B cell (primary cell): ENCODE measurements around the gene CCL8.

Experiments used
- CTCF ChIP-seq: fragments of 200-600 bp; IDR thresholded peaks from one replicate; pipeline ENCODE4 v1.8.0; 2022; ENCODE audit warnings: antibody characterized with exemption, mild to moderate bottlenecking
- EZH2 ChIP-seq: IDR thresholded peaks from 2 replicates; pipeline ENCODE4 v1.6.1; 2012; ENCODE audit warnings: borderline replicate concordance, low read depth, mild to moderate bottlenecking, moderate library complexity, low read length; ENCODE audit not compliant: insufficient read depth, poor library complexity, severe bottlenecking

DNA sequence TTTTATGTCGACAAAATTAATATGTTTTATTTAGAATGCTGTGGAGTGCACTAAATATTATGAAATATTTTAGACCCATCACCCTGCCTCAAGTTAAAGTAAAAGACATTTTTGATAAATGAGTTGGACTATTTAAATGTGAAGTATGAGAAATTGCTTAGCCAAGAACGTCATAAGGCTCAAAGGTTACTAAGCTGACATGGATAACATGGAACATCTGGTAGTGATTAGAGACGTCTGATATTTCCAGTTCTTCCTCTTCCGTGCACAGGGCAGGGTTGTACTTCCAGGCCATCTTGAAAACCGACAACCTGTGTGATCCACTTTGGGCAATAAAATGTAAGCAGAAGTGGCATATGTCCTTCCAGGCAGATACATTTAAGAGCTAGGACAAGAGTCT, 7.2 kb upstream of the CCL8 start:
- no peak for TF ChIP-seq CTCF
- no peak for TF ChIP-seq EZH2
